Measurements from ENCODE around the gene ZDHHC9.

DNA sequence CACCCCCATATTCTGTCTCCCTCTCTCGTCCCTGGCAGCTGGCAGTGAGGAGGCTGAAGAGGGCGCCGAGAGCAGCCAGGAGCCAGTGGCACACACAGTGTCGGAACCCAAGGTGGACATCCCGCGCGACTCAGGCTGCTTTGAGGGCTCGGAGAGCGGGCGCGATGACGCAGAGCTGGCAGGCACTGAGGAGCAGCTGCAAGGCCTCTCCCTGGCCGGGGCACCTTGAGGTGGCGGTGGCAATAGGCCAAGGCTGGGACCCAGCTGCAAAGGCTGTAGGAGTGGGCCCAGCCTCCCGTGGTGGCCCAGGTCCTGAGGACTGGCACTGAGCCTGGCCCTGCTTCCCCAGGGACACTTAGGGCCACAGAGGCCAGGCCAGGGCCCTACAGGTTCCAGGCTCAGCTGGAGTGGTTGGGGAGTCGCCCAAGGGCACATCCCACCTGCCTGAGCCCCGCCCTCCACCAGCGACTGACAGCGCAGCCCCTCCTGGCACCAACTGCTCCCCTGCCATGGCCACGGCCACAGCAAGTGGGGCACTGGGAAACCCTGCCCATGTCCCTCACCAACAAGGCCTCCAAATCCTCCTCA lies 50.0 kb downstream of the ZDHHC9 start:
- TF ChIP-seq, protein P1, sequence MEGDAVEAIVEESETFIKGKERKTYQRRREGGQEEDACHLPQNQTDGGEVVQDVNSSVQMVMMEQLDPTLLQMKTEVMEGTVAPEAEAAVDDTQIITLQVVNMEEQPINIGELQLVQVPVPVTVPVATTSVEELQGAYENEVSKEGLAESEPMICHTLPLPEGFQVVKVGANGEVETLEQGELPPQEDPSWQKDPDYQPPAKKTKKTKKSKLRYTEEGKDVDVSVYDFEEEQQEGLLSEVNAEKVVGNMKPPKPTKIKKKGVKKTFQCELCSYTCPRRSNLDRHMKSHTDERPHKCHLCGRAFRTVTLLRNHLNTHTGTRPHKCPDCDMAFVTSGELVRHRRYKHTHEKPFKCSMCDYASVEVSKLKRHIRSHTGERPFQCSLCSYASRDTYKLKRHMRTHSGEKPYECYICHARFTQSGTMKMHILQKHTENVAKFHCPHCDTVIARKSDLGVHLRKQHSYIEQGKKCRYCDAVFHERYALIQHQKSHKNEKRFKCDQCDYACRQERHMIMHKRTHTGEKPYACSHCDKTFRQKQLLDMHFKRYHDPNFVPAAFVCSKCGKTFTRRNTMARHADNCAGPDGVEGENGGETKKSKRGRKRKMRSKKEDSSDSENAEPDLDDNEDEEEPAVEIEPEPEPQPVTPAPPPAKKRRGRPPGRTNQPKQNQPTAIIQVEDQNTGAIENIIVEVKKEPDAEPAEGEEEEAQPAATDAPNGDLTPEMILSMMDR (conservative IDR thresholded peaks at IDR 0.05; ENCODE audit: low read depth, low read length) = no peak
- TF ChIP-seq EZH2 (IDR thresholded peaks at IDR 0.05; ENCODE audit: borderline replicate concordance, low read depth, low read length, poor library complexity, severe bottlenecking) = no peak
